KMS-11 (cell line): ENCODE data around the gene NUAK2.

Experiments used
- H2AFZ ChIP-seq: fragments of 200-600 bp; sonication (generic); 2 replicates; pipeline ENCODE4 v1.6.1; 2016; ENCODE audit warnings: antibody characterized with exemption, mixed run types, low read depth
- H3K27ac ChIP-seq: fragments of 200-600 bp; sonication (generic); 2 replicates; pipeline ENCODE4 v1.6.1; 2016; ENCODE audit warnings: mild to moderate bottlenecking, mixed run types
- H3K27me3 ChIP-seq: fragments of 200-600 bp; sonication (generic); 2 replicates; pipeline ENCODE4 v1.6.1; 2017; ENCODE audit warnings: mild to moderate bottlenecking, low read depth, mixed run types, moderate library complexity; ENCODE audit not compliant: insufficient read depth
- H3K36me3 ChIP-seq: fragments of 200-600 bp; sonication (generic); 2 replicates; pipeline ENCODE4 v1.6.1; 2017; ENCODE audit warnings: mild to moderate bottlenecking, mixed run types; ENCODE audit not compliant: insufficient read depth
- H3K4me1 ChIP-seq: fragments of 200-600 bp; sonication (generic); 2 replicates; pipeline ENCODE4 v1.6.1; 2016; ENCODE audit warnings: mild to moderate bottlenecking, low read depth, mixed run types; ENCODE audit not compliant: poor library complexity, severe bottlenecking
- H3K4me2 ChIP-seq: fragments of 200-600 bp; sonication (generic); 2 replicates; pipeline ENCODE4 v1.7.0; 2016; ENCODE audit warnings: mild to moderate bottlenecking, mixed run types
- H3K4me3 ChIP-seq: fragments of 200-600 bp; sonication (generic); IDR thresholded peaks from 2 replicates; pipeline ENCODE4 v1.6.1; 2017; ENCODE audit warnings: low read depth, low read length, mixed read lengths; ENCODE audit not compliant: insufficient read depth
- H3K79me2 ChIP-seq: fragments of 200-600 bp; sonication (generic); 2 replicates; pipeline ENCODE4 v1.6.1; 2016; ENCODE audit warnings: low read depth, mixed run types; ENCODE audit not compliant: insufficient read depth
- H3K9ac ChIP-seq: fragments of 200-600 bp; sonication (generic); 2 replicates; pipeline ENCODE4 v1.6.1; 2016; ENCODE audit warnings: mild to moderate bottlenecking, mixed run types
- H4K20me1 ChIP-seq: fragments of 200-600 bp; sonication (generic); 2 replicates; pipeline ENCODE4 v1.6.1; 2016; ENCODE audit warnings: mild to moderate bottlenecking, mixed run types; ENCODE audit not compliant: insufficient read depth
- TF ChIP-seq, protein P1 (sequence below): fragments of 200-600 bp; sonication (generic); conservative IDR thresholded peaks from 2 replicates; pipeline ENCODE4 v1.6.1; 2017; ENCODE audit warnings: low read depth, mild to moderate bottlenecking, antibody characterized with exemption, low read length, moderate library complexity, mixed read lengths

The NUAK2 gene

GRCh38 chr1:205258719-205259118 lies 62.8 kb downstream of the NUAK2 start:
- peak overlapping the region; percentile 32; the same call in 1 of the 2 replicates for H2AFZ ChIP-seq
- H3K4me1 ChIP-seq, result peaks cover 94% of the 10 kb centered on the region
- peak overlapping the region; percentile 73 for H3K27ac ChIP-seq
- TF ChIP-seq, protein P1, sequence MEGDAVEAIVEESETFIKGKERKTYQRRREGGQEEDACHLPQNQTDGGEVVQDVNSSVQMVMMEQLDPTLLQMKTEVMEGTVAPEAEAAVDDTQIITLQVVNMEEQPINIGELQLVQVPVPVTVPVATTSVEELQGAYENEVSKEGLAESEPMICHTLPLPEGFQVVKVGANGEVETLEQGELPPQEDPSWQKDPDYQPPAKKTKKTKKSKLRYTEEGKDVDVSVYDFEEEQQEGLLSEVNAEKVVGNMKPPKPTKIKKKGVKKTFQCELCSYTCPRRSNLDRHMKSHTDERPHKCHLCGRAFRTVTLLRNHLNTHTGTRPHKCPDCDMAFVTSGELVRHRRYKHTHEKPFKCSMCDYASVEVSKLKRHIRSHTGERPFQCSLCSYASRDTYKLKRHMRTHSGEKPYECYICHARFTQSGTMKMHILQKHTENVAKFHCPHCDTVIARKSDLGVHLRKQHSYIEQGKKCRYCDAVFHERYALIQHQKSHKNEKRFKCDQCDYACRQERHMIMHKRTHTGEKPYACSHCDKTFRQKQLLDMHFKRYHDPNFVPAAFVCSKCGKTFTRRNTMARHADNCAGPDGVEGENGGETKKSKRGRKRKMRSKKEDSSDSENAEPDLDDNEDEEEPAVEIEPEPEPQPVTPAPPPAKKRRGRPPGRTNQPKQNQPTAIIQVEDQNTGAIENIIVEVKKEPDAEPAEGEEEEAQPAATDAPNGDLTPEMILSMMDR, result no peak
- no peak overlapping the region for H3K4me3 ChIP-seq
- H3K9ac ChIP-seq, result peak overlapping the region; percentile 40; the same call in 1 of the 2 replicates
- H3K79me2 ChIP-seq, result no peaks in the 10 kb centered on the region; the same call in 1 of the 2 replicates
- peak overlapping the region; percentile 84 for H3K4me2 ChIP-seq
- H4K20me1 ChIP-seq, result no peaks in the 10 kb centered on the region
- H3K36me3 ChIP-seq, result no peaks in the 10 kb centered on the region
- no peaks in the 10 kb centered on the region for H3K27me3 ChIP-seq

DNA sequence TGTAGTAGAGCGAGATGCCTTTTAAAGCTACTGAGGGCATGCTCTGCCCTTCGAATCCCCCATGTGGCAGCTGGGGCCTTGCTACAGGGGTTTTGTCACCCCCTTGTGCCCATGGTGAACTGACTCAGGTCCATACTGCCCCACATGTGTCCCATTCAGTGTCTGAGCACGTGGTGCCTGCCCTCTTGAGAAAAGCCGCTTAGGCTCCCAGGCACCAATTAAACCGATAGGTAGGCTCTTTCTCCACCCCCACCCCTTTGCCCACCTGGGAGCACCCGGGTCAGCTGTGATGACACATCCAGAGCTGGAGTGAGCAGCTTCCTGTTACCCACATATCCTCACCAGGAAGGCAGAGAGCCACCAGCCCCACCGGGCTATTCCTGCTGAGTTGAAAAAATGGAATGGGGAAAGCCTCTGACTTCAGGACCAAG lies 63.3 kb downstream of the NUAK2 start:
- H3K27ac ChIP-seq, result peak overlapping the region; percentile 73
- H3K79me2 ChIP-seq, result no peaks in the 10 kb centered on the region; the same call in 1 of the 2 replicates
- TF ChIP-seq, protein P1, result no peak
- peaks cover 94% of the 10 kb centered on the region for H3K4me1 ChIP-seq
- H3K27me3 ChIP-seq, result no peaks in the 10 kb centered on the region
- peak overlapping the region; percentile 8; the same call in 1 of the 2 replicates for H2AFZ ChIP-seq
- peak overlapping the region; percentile 84 for H3K4me2 ChIP-seq
- H3K9ac ChIP-seq, result peak overlapping the region; percentile 40; the same call in 1 of the 2 replicates
- no peak overlapping the region for H3K4me3 ChIP-seq
- no peaks in the 10 kb centered on the region for H4K20me1 ChIP-seq
- no peaks in the 10 kb centered on the region for H3K36me3 ChIP-seq

DNA sequence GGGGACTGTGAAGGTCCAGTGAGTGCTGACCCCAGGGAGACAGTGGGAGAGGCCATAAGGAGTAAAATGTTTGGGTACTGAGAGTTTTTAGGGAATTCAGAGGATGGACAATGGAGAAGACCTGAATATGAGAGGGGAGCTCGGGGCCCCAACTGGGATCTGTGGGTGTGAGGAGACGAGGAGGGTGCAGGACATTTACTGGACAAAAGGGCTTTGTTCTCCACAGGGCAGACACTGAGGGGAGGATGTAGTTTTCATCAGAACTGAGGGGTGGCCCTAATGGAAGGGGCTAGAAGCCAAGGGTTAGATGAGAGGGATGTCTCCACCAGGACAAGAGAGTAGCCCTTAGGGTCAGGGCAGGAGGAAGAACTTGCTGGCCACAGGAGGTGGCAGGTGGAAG lies 63.8 kb downstream of the NUAK2 start:
- Histone ChIP-seq H3K4me2 (peak overlapping the region; percentile 84; the same call in 1 of the 2 replicates), H3K4me1 (peaks cover 94% of the 10 kb centered on the region), H3K27me3 (no peaks in the 10 kb centered on the region), H4K20me1 (no peaks in the 10 kb centered on the region), H3K4me3 (no peak overlapping the region), H3K9ac (no peak overlapping the region), H3K27ac (no peak overlapping the region; the same call in 1 of the 2 replicates), H3K36me3 (no peaks in the 10 kb centered on the region), H2AFZ (no peak overlapping the region), H3K79me2 (no peaks in the 10 kb centered on the region; the same call in 1 of the 2 replicates)
- TF ChIP-seq, protein P1, result no peak

- Histone ChIP-seq H4K20me1 (no peaks in the 10 kb centered on the region), H3K27me3 (no peaks in the 10 kb centered on the region), H3K9ac (no peak overlapping the region), H3K4me3 (no peak overlapping the region), H3K79me2 (no peaks in the 10 kb centered on the region; the same call in 1 of the 2 replicates), H2AFZ (no peak overlapping the region), H3K4me2 (peak overlapping the region; percentile 84; the same call in 1 of the 2 replicates), H3K36me3 (no peaks in the 10 kb centered on the region), H3K27ac (no peak overlapping the region), H3K4me1 (peaks cover 94% of the 10 kb centered on the region)
- TF ChIP-seq, protein P1, result no peak
Measured at GRCh38 chr1:205256951-205257625, 64.5 kb downstream of the NUAK2 start.
